ENCODE results near the gene CERS6. TPM values are rescaled to one million over a fixed set of nuclear protein-coding genes. Genes with fewer than 3 reads are reported as not detected.

CERS6 gene
- total and polyA plus RNA-seq, 8 donors = 18.8 to 24.5 (median 22.1) TPM

- H3K9me3 ChIP-seq = no peaks in the 10 kb centered on the region
- no peak overlapping the region for H3K27ac ChIP-seq
- no peaks in the 10 kb centered on the region for H3K27me3 ChIP-seq
- TF ChIP-seq CTCF (IDR thresholded peaks at IDR 0.05) = no peak
- intact Hi-C loops (cut with DNase I) = no loop called here
- no peaks in the 10 kb centered on the region for H3K4me1 ChIP-seq
- H3K4me3 ChIP-seq = no peak overlapping the region
- DNase-seq (no peak), ATAC-seq (no peak)
- no peaks in the 10 kb centered on the region for H3K36me3 ChIP-seq
These were observed 229.0 kb downstream of the CERS6 start for GRCh38 chr2:168684921-168685599.

GRCh38 chr2:168685600-168686451 lies 229.8 kb downstream of the CERS6 start:
- no peaks in the 10 kb centered on the region for H3K27me3 ChIP-seq
- DNase-seq (peak in 1 of 4 donors; percentile 40), ATAC-seq (peak; percentile 54)
- TF ChIP-seq CTCF (IDR thresholded peaks at IDR 0.05) = no peak
- no peaks in the 10 kb centered on the region for H3K4me1 ChIP-seq
- intact Hi-C loops (cut with DNase I) = no loop called here
- H3K36me3 ChIP-seq = no peaks in the 10 kb centered on the region
- H3K9me3 ChIP-seq = no peaks in the 10 kb centered on the region
- no peak overlapping the region for H3K27ac ChIP-seq
- H3K4me3 ChIP-seq = no peak overlapping the region

GRCh38 chr2:168686452-168687191 lies 230.6 kb downstream of the CERS6 start:
- H3K27ac ChIP-seq = no peak overlapping the region
- no peaks in the 10 kb centered on the region for H3K27me3 ChIP-seq
- ATAC-seq = no peak
- H3K4me3 ChIP-seq = no peak overlapping the region
- no peaks in the 10 kb centered on the region for H3K36me3 ChIP-seq
- DNase-seq = no peak
- no peaks in the 10 kb centered on the region for H3K9me3 ChIP-seq
- intact Hi-C loops (cut with DNase I) = no loop called here
- H3K4me1 ChIP-seq = no peaks in the 10 kb centered on the region
- TF ChIP-seq CTCF (IDR thresholded peaks at IDR 0.05) = no peak

- ATAC-seq = no peak
- Histone ChIP-seq H3K9me3 (no peaks in the 10 kb centered on the region), H3K27ac (no peak overlapping the region), H3K4me3 (no peak overlapping the region), H3K27me3 (no peaks in the 10 kb centered on the region), H3K4me1 (no peaks in the 10 kb centered on the region), H3K36me3 (no peaks in the 10 kb centered on the region)
- intact Hi-C loops (cut with DNase I) = no loop called here
- no peak for DNase-seq
- TF ChIP-seq CTCF (IDR thresholded peaks at IDR 0.05) = no peak
These were observed 231.2 kb downstream of the CERS6 start for GRCh38 chr2:168687314-168687713.
